GM18499 (cell line): ENCODE data around the gene SEZ6L.

Experiments
- ATAC-seq: cut with Tn5 transposase; IDR thresholded peaks from one replicate; pipeline ENCODE4 v1.9.1; 2021; ENCODE audit warnings: moderate number of reproducible peaks; ENCODE audit not compliant: insufficient read depth, unreplicated experiment

SEZ6L gene

GRCh38 chr22:26289611-26290101 lies 120.4 kb downstream of the SEZ6L start:
- ATAC-seq = no peak

GRCh38 chr22:26291940-26292666 lies 122.8 kb downstream of the SEZ6L start:
- no peak for ATAC-seq

- ATAC-seq = no peak
Measured at GRCh38 chr22:26292667-26292995, 123.4 kb downstream of the SEZ6L start.

GRCh38 chr22:26295563-26296126 lies 126.4 kb downstream of the SEZ6L start:
- ATAC-seq = no peak

GRCh38 chr22:26298605-26299310 lies 129.5 kb downstream of the SEZ6L start:
- no peak for ATAC-seq

- no peak for ATAC-seq
Measured at GRCh38 chr22:26302726-26303125, 133.5 kb downstream of the SEZ6L start.

- no peak for ATAC-seq
Measured at GRCh38 chr22:26303475-26303874, 134.2 kb downstream of the SEZ6L start.

- ATAC-seq = no peak
Measured at GRCh38 chr22:26304730-26305129, 135.5 kb downstream of the SEZ6L start.

- ATAC-seq = no peak
Measured at GRCh38 chr22:26308467-26308866, 139.2 kb downstream of the SEZ6L start.

GRCh38 chr22:26310616-26311015 lies 141.4 kb downstream of the SEZ6L start:
- ATAC-seq = no peak

- ATAC-seq = no peak
Measured at GRCh38 chr22:26313291-26313690, 144.0 kb downstream of the SEZ6L start.

GRCh38 chr22:26314171-26314570 lies 144.9 kb downstream of the SEZ6L start:
- no peak for ATAC-seq

GRCh38 chr22:26314656-26315055 lies 145.4 kb downstream of the SEZ6L start:
- no peak for ATAC-seq

- ATAC-seq = no peak
Measured at GRCh38 chr22:26316732-26317285, 147.5 kb downstream of the SEZ6L start.

GRCh38 chr22:26318975-26319374 lies 149.7 kb downstream of the SEZ6L start:
- no peak for ATAC-seq

- ATAC-seq = no peak
Measured at GRCh38 chr22:26320447-26320846, 151.2 kb downstream of the SEZ6L start.

GRCh38 chr22:26321469-26321913 lies 152.2 kb downstream of the SEZ6L start:
- ATAC-seq = no peak

GRCh38 chr22:26322179-26322905 lies 153.1 kb downstream of the SEZ6L start:
- ATAC-seq = no peak

GRCh38 chr22:26323013-26323412 lies 153.8 kb downstream of the SEZ6L start:
- ATAC-seq = no peak

GRCh38 chr22:26324150-26324549 lies 154.9 kb downstream of the SEZ6L start:
- no peak for ATAC-seq
